Trophoblast cell (in vitro differentiated cells and primary cell): ENCODE results near the gene OR10H3.
"Not testable (repeated sequence)": the region's sequence is repeated elsewhere in the genome, so short reads cannot be mapped to it uniquely, and the experiment has no call there.

Experiments
- DNase-seq, 2 donors: peaks; one replicate each; pipeline ENCODE4 v3.0.0-alpha.2; 2016
- H2AFZ ChIP-seq: 2 replicates; pipeline ENCODE4 v1.6.1; 2013; ENCODE audit warnings: low read length, moderate library complexity, mild to moderate bottlenecking; ENCODE audit not compliant: insufficient read depth, poor library complexity
- H2AK5ac ChIP-seq: 2 replicates; pipeline ENCODE4 v1.6.1; 2013; ENCODE audit warnings: mild to moderate bottlenecking, low read length
- H2BK120ac ChIP-seq: 2 replicates; pipeline ENCODE4 v1.6.1; 2013; ENCODE audit warnings: low read length, mild to moderate bottlenecking, moderate library complexity; ENCODE audit not compliant: insufficient read depth, poor library complexity
- H2BK12ac ChIP-seq: 2 replicates; pipeline ENCODE4 v1.6.1; 2013; ENCODE audit warnings: mild to moderate bottlenecking, low read length, moderate library complexity
- H2BK5ac ChIP-seq: 2 replicates; pipeline ENCODE4 v1.6.1; 2013; ENCODE audit warnings: low read length, low read depth, moderate library complexity, mild to moderate bottlenecking; ENCODE audit not compliant: poor library complexity
- H3K14ac ChIP-seq: 2 replicates; pipeline ENCODE4 v1.6.1; 2013; ENCODE audit warnings: mild to moderate bottlenecking, low read length
- H3K18ac ChIP-seq: 2 replicates; pipeline ENCODE4 v1.6.1; 2013; ENCODE audit warnings: mild to moderate bottlenecking, low read length
- H3K23ac ChIP-seq: 2 replicates; pipeline ENCODE4 v1.6.1; 2013; ENCODE audit warnings: low read length
- H3K27ac ChIP-seq: 2 replicates; pipeline ENCODE4 v1.5.1; 2013; ENCODE audit warnings: low read depth, mild to moderate bottlenecking, inconsistent platforms, low read length, moderate library complexity
- H3K27me3 ChIP-seq: 2 replicates; pipeline ENCODE4 v1.6.1; 2013; ENCODE audit warnings: inconsistent platforms, mild to moderate bottlenecking, low read length, moderate library complexity; ENCODE audit not compliant: insufficient read depth
- H3K36me3 ChIP-seq, 2 experiments: 1 replicate in 1 of 2; 2 replicates in 1 of 2; pipeline ENCODE4 v1.6.1; 2013; ENCODE audit warnings: low read length in 2 of 2, mild to moderate bottlenecking in 2 of 2, moderate library complexity in 1 of 2; ENCODE audit not compliant: insufficient read depth in 2 of 2, control insufficient read depth in 1 of 2
- H3K4ac ChIP-seq: 2 replicates; pipeline ENCODE4 v1.6.1; 2013; ENCODE audit warnings: low read depth, mild to moderate bottlenecking, low read length, moderate library complexity
- H3K4me1 ChIP-seq, 2 experiments: 1 replicate in 1 of 2; 2 replicates in 1 of 2; pipeline ENCODE4 v1.6.1; 2013; ENCODE audit warnings: low read length in 2 of 2, mild to moderate bottlenecking in 2 of 2, moderate library complexity in 1 of 2; ENCODE audit not compliant: insufficient read depth in 2 of 2, control insufficient read depth in 1 of 2
- H3K4me2 ChIP-seq: 2 replicates; pipeline ENCODE4 v1.6.1; 2013; ENCODE audit warnings: inconsistent platforms, mild to moderate bottlenecking, low read length, moderate library complexity
- H3K4me3 ChIP-seq: 2 replicates; pipeline ENCODE4 v1.5.1; 2013; ENCODE audit warnings: mild to moderate bottlenecking, low read depth, low read length, inconsistent platforms
- H3K79me1 ChIP-seq: one replicate; pipeline ENCODE4 v1.6.1; 2013; ENCODE audit warnings: low read length
- H3K79me2 ChIP-seq: 2 replicates; pipeline ENCODE4 v1.6.1; 2013; ENCODE audit warnings: low read length, mild to moderate bottlenecking; ENCODE audit not compliant: control insufficient read depth, insufficient read depth, poor library complexity
- H3K9ac ChIP-seq: 2 replicates; pipeline ENCODE4 v1.6.1; 2013; ENCODE audit warnings: mild to moderate bottlenecking, low read length
- H3K9me3 ChIP-seq: 2 replicates; pipeline ENCODE4 v1.6.1; 2013; ENCODE audit warnings: low read depth, mild to moderate bottlenecking, control low read depth, inconsistent platforms, low read length; ENCODE audit not compliant: insufficient read depth
- H4K12ac ChIP-seq: 2 replicates; pipeline ENCODE4 v1.6.1; 2013; ENCODE audit warnings: low read depth, mild to moderate bottlenecking, low read length, moderate library complexity
- H4K8ac ChIP-seq: 2 replicates; pipeline ENCODE4 v1.6.1; 2013; ENCODE audit warnings: low read depth, mild to moderate bottlenecking, low read length, moderate library complexity
- H4K91ac ChIP-seq: one replicate; pipeline ENCODE4 v1.6.1; 2013; ENCODE audit warnings: low read depth, mild to moderate bottlenecking, low read length, moderate library complexity
- WGBS: extraction: QIAGEN DNeasy Blood & Tissue Kit; methylation state at CpG from one replicate; pipeline ENCODE4 v1.1.7; 2013; ENCODE audit warnings: missing lambda C conversion rate; ENCODE audit not compliant: insufficient read length, insufficient coverage; ENCODE audit errors: extremely low coverage; 5-methylcytosine and 5-hydroxymethylcytosine counted together

Gene OR10H3

GRCh38 chr19:15781661-15782060 lies 43.9 kb downstream of the OR10H3 start:
- Histone ChIP-seq H3K4me2 (no peak overlapping the region), H3K4ac (no peak overlapping the region), H3K27me3 (no peaks in the 10 kb centered on the region), H2BK120ac (no peak overlapping the region), H3K14ac (no peak overlapping the region), H3K4me1 (no peaks in the 10 kb centered on the region), H3K36me3 (no peaks in the 10 kb centered on the region), H4K12ac (no peak overlapping the region), H3K27ac (no peak overlapping the region), H3K9ac (no peak overlapping the region), H3K4me3 (peak overlapping the region; percentile 47), H2AFZ (no peak overlapping the region), H2BK12ac (no peak overlapping the region), H4K91ac (no peak overlapping the region), H3K79me1 (no peaks in the 10 kb centered on the region), H2BK5ac (no peak overlapping the region), H3K18ac (no peak overlapping the region), H2AK5ac (no peak overlapping the region), H3K23ac (no peak overlapping the region), H3K9me3 (peaks cover 46% of the 10 kb centered on the region), H3K79me2 (no peaks in the 10 kb centered on the region), H4K8ac (no peak overlapping the region)
- WGBS, result no CpG with 5 or more reads among the region's 5 CpGs
- no peak for DNase-seq

GRCh38 chr19:15782211-15782610 lies 44.4 kb downstream of the OR10H3 start:
- Histone ChIP-seq H3K79me2 (no peaks in the 10 kb centered on the region), H3K18ac (no peak overlapping the region), H3K4me2 (no peak overlapping the region), H2AFZ (no peak overlapping the region), H3K23ac (no peak overlapping the region), H3K27me3 (no peaks in the 10 kb centered on the region), H2BK12ac (no peak overlapping the region), H3K4me1 (no peaks in the 10 kb centered on the region), H3K9ac (no peak overlapping the region), H2AK5ac (no peak overlapping the region), H2BK5ac (no peak overlapping the region), H4K91ac (no peak overlapping the region), H3K4ac (no peak overlapping the region), H3K36me3 (no peaks in the 10 kb centered on the region), H3K79me1 (no peaks in the 10 kb centered on the region), H3K4me3 (no peak overlapping the region), H3K14ac (no peak overlapping the region), H3K9me3 (peaks cover 44% of the 10 kb centered on the region), H4K12ac (no peak overlapping the region), H4K8ac (no peak overlapping the region), H3K27ac (no peak overlapping the region), H2BK120ac (no peak overlapping the region)
- DNase-seq, result no peak
- WGBS, result no CpG with 5 or more reads among the region's 3 CpGs

DNA sequence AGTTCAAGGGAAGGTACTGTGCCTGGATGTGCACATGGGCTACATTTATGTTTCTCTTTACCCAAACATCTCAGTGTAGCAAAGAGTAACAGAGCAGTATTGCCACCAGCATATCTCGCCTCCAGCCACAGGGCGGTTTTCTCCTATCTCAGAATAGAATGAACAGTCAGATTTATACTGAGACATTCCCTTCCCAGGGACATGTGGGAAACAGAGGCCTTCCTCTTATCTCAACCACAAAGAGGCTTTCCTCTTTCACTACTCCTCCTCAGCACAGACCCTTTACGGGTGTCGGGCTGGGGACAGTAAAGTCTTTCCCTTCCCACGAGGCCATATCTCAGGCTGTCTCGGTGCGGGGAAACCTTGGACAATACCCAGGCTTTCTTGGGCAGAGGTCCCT lies 45.1 kb downstream of the OR10H3 start:
- H4K8ac ChIP-seq, H3K27me3 ChIP-seq, H2AK5ac ChIP-seq, H2AFZ ChIP-seq, H2BK12ac ChIP-seq, H4K91ac ChIP-seq, H3K18ac ChIP-seq, H3K23ac ChIP-seq, H2BK120ac ChIP-seq, H3K4me2 ChIP-seq, DNase-seq, H3K79me2 ChIP-seq, H3K4me3 ChIP-seq, H2BK5ac ChIP-seq, H3K4me1 ChIP-seq, H3K9ac ChIP-seq, H3K79me1 ChIP-seq, H3K27ac ChIP-seq, H3K4ac ChIP-seq, H4K12ac ChIP-seq, H3K36me3 ChIP-seq, H3K14ac ChIP-seq: not testable (repeated sequence)
- no CpG with 5 or more reads among the region's 7 CpGs for WGBS
- peaks cover 43% of the 10 kb centered on the region for H3K9me3 ChIP-seq

GRCh38 chr19:15787611-15788155 lies 49.9 kb downstream of the OR10H3 start, which contains the start of gene OR10H5:
Gene OR10H5 (plus strand): TSS chr19:15787661. CDS start chr19:15794049, 6,388 bp downstream.
- Histone ChIP-seq H2BK120ac (no peak within 1 kb of the TSS), H2AFZ (no peak within 1 kb of the TSS), H3K79me2 (no peaks in the 10 kb centered on the region), H4K91ac (no peak within 1 kb of the TSS), H2BK5ac (no peak within 1 kb of the TSS), H3K36me3 (no peaks in the 10 kb centered on the region), H3K23ac (no peak within 1 kb of the TSS), H3K14ac (no peak within 1 kb of the TSS), H3K27ac (no peak within 1 kb of the TSS), H3K9me3 (peaks cover 31% of the 10 kb centered on the region), H3K79me1 (no peaks in the 10 kb centered on the region), H3K4me2 (no peak within 1 kb of the TSS), H3K4me1 (no peaks in the 10 kb centered on the region), H4K8ac (no peak within 1 kb of the TSS), H3K27me3 (no peaks in the 10 kb centered on the region), H2AK5ac (no peak within 1 kb of the TSS), H2BK12ac (no peak within 1 kb of the TSS), H3K18ac (no peak within 1 kb of the TSS), H3K4me3 (no peak within 1 kb of the TSS), H3K4ac (no peak within 1 kb of the TSS), H3K9ac (no peak within 1 kb of the TSS), H4K12ac (no peak within 1 kb of the TSS)
- no CpG with 5 or more reads among the region's 6 CpGs for WGBS
- no peak for DNase-seq
